Stimulated activated memory B cell treated with anti-CD40 and anti-IgM and Interleukin-4, amounts not matched to agents 10 μg/mL and 1 μg/mL and 100 μg/mL, for 72 hours (primary cell): ENCODE data around the gene MAP3K20.
A peak's percentile ranks its signal among the peaks of the same experiment; 100 is the strongest.
"Not testable (repeated sequence)": the region's sequence is repeated elsewhere in the genome, so short reads cannot be mapped to it uniquely, and the experiment has no call there.

ENCODE experiments used
- ATAC-seq: fragments of 150-1000 bp; cut with Tn5 transposase; 2 replicates; pipeline ENCODE4 v1.10.0; 2021
- H3K27ac Mint-ChIP-seq: one replicate; pipeline ENCODE4 v1.8.0; 2022; ENCODE audit warnings: mild to moderate bottlenecking, mixed read lengths
- H3K27me3 Mint-ChIP-seq: one replicate; pipeline ENCODE4 v1.8.0; 2022; ENCODE audit warnings: mixed read lengths
- H3K36me3 Mint-ChIP-seq: one replicate; pipeline ENCODE4 v1.8.0; 2022; ENCODE audit warnings: mixed read lengths
- H3K4me1 Mint-ChIP-seq: one replicate; pipeline ENCODE4 v1.8.0; 2022; ENCODE audit warnings: mixed read lengths
- H3K4me3 Mint-ChIP-seq: one replicate; pipeline ENCODE4 v1.8.0; 2022; ENCODE audit warnings: mild to moderate bottlenecking, moderate library complexity, mixed read lengths
- H3K9me3 Mint-ChIP-seq: one replicate; pipeline ENCODE4 v1.8.0; 2022; ENCODE audit warnings: mixed read lengths

MAP3K20 gene

DNA sequence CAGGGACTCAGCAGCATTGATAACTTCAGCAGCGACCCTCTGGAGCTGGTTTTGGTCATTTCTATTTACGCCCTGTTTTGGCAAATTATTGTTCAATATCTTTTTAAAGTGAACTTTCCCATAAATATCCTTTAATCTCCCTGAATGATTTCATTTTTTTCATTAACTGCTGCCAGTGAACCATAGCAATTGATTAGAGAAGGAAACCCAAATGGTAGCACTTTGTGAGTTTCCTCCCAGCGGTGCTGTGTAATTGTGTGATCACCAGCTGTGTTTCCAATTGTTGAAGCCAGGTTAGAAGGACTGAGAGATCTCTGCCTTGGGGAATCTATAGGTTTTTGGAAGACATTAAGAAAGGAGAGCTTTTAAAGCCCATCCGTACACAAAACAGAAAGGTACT, 16.3 kb downstream of the MAP3K20 start:
- no peak overlapping the region for H3K4me3 Mint-ChIP-seq
- H3K27me3 Mint-ChIP-seq, result no peaks in the 10 kb centered on the region
- no peaks in the 10 kb centered on the region for H3K4me1 Mint-ChIP-seq
- H3K9me3 Mint-ChIP-seq, result no peaks in the 10 kb centered on the region
- ATAC-seq, result no peak
- no peak overlapping the region for H3K27ac Mint-ChIP-seq
- H3K36me3 Mint-ChIP-seq, result peaks cover 27% of the 10 kb centered on the region

DNA sequence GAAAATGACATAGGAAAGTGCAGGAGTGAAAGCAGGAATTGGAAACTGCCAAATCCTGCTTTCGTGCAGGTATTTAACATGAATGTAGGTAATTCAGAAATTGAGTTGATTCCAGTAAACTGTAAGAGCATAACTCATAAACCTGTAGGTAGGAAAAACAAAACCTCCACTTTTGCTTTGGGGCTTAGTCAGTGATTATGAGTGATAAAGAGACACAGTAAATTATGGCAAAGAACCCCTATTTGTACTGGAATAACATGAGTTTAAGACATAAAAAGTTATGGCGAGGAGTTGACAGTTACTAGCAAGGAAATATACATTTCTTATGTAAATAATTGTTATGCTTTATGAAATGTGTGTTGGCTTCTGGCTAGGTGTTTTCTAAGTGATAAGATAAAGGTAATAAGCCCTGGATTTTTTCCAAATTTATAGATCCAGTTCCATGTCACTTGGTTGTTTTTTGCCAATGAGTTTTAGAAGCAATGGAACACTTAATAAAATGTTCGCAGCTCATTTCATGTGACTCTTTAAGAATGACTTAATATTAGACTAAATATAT, 17.3 kb downstream of the MAP3K20 start:
- peaks cover 27% of the 10 kb centered on the region for H3K36me3 Mint-ChIP-seq
- H3K27ac Mint-ChIP-seq, result no peak overlapping the region
- H3K27me3 Mint-ChIP-seq, result no peaks in the 10 kb centered on the region
- ATAC-seq, result no peak
- no peaks in the 10 kb centered on the region for H3K4me1 Mint-ChIP-seq
- no peak overlapping the region for H3K4me3 Mint-ChIP-seq
- no peaks in the 10 kb centered on the region for H3K9me3 Mint-ChIP-seq

DNA sequence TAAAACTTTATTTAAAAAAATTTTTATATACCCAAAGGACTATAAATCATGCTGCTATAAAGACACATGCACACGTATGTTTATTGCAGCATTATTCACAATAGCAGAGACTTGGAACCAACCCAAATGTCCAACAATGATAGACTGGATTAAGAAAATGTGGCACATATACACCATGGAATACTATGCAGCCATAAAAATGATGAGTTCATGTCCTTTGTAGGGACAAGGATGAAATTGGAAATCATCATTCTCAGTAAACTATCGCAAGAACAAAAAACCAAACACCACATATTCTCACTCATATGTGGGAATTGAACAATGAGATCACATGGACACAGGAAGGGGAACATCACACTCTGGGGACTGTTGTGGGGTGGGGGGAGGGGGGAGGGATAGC, 18.0 kb downstream of the MAP3K20 start:
- peaks cover 27% of the 10 kb centered on the region for H3K36me3 Mint-ChIP-seq
- not testable (repeated sequence) for H3K4me3 Mint-ChIP-seq, H3K27me3 Mint-ChIP-seq, H3K4me1 Mint-ChIP-seq, H3K9me3 Mint-ChIP-seq, ATAC-seq, H3K27ac Mint-ChIP-seq

DNA sequence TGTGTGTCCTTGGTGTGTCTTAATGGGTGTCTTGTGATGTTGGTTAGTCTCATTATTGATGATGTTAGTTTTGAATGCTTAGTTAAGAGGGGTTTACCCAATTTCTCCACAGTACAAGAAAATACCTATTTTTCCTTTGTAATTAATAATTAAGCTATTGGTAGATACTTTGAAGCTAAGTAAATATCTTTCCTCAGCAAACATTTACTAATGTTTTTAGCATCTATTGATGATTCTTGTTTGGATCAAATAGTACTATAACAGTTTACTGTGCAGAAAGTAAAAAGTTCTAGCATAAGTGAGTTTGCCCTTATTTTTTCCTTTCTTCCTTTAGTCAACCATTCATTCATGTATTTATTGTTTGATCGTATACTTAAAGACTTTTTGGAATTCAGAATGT, 19.1 kb downstream of the MAP3K20 start:
- no peaks in the 10 kb centered on the region for H3K27me3 Mint-ChIP-seq
- H3K36me3 Mint-ChIP-seq, result peaks cover 33% of the 10 kb centered on the region
- ATAC-seq, result no peak
- H3K4me1 Mint-ChIP-seq, result peaks cover 6% of the 10 kb centered on the region
- no peak overlapping the region for H3K27ac Mint-ChIP-seq
- no peak overlapping the region for H3K4me3 Mint-ChIP-seq
- H3K9me3 Mint-ChIP-seq, result no peaks in the 10 kb centered on the region

DNA sequence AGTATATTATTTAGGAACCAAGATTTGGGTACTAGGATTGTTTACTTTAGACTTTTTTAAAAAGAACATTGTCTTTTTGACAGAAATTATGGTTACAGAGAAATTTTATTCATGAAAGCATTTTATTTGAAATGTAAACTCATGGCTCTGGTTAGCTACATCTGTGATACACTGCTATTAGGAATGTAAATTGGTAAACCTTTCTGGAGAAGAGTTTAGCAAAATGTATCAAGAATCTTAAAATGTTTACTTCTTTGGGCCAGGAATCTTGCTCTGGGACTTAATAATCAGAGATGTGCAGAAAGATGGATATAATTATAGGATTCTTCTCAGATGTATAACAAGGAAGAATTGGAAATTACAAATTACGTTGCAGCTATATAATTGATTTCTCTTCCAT, 19.7 kb downstream of the MAP3K20 start:
- Mint-ChIP-seq H3K9me3 (no peaks in the 10 kb centered on the region), H3K4me1 (peaks cover 7% of the 10 kb centered on the region), H3K27ac (no peak overlapping the region), H3K36me3 (peaks cover 30% of the 10 kb centered on the region), H3K4me3 (no peak overlapping the region), H3K27me3 (no peaks in the 10 kb centered on the region)
- ATAC-seq, result no peak

DNA sequence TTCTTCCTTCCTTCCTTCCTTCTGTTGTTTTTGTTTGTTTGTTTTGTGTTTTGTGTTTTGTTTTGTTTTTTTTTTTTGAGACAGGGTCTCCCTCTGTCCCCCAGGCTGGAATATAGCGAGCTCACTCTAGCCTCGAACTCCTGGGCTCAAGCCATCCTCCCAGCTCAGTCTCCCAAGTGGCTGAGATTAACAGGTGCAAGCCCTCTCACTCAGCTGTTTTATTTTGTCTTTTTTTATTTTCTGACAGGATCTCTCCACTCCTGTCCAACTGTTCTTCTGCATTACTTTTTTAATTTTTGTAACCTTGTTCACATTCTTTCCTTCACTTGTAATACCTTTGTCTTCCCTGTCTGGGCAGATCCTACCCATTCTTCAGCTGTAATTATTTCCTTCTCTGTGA, 23.6 kb downstream of the MAP3K20 start:
- H3K36me3 Mint-ChIP-seq, result peaks cover 15% of the 10 kb centered on the region
- H3K4me3 Mint-ChIP-seq, result no peak overlapping the region
- ATAC-seq, result no peak
- no peaks in the 10 kb centered on the region for H3K9me3 Mint-ChIP-seq
- H3K4me1 Mint-ChIP-seq, result peaks cover 7% of the 10 kb centered on the region
- H3K27ac Mint-ChIP-seq, result no peak overlapping the region
- H3K27me3 Mint-ChIP-seq, result no peaks in the 10 kb centered on the region

DNA sequence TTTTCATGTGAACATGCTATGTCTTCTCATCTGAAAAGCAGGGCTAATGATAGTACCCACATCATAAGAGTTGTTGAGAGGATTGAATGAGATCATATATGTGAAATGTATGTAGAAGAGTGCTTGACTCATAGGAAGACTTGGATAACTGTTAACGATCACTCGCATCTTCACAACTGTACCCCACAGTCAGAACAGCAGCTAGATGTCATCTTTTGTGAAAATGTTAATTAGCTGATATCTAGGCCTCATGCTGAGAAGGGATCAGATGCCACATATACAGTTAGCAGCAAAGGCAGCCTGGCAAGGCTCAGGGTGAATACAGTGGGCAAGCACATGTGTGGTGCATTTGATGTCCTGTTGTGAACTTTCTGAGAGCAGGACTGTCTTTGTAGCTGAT, 24.2 kb downstream of the MAP3K20 start:
- no peaks in the 10 kb centered on the region for H3K9me3 Mint-ChIP-seq
- H3K36me3 Mint-ChIP-seq, result peaks cover 15% of the 10 kb centered on the region
- H3K4me1 Mint-ChIP-seq, result peaks cover 7% of the 10 kb centered on the region
- H3K27me3 Mint-ChIP-seq, result no peaks in the 10 kb centered on the region
- ATAC-seq, result no peak
- no peak overlapping the region for H3K4me3 Mint-ChIP-seq
- no peak overlapping the region for H3K27ac Mint-ChIP-seq

DNA sequence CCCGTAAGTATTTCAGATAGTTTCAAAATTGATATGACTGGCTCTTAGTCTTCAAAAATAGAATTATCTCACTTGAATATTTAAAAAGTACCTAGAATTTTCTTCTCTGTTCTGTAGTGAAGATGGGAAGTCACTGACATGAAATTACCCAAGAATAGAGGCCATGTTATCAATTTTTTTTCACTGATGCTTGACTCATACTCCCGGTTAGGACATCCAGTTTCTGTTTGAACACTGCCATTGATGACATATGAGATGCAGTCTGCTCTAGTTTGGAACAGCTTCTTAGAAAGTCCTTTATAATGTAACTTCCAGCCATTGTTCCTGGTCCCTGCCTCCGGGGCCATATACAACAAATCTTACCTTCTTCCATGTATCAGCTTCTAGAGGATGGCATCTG, 26.0 kb downstream of the MAP3K20 start:
- peak; percentile 41 for ATAC-seq
- Mint-ChIP-seq H3K4me3 (no peak overlapping the region), H3K4me1 (peaks cover 7% of the 10 kb centered on the region), H3K9me3 (no peaks in the 10 kb centered on the region), H3K27ac (peak overlapping the region; percentile 17), H3K27me3 (no peaks in the 10 kb centered on the region), H3K36me3 (peaks cover 8% of the 10 kb centered on the region)

DNA sequence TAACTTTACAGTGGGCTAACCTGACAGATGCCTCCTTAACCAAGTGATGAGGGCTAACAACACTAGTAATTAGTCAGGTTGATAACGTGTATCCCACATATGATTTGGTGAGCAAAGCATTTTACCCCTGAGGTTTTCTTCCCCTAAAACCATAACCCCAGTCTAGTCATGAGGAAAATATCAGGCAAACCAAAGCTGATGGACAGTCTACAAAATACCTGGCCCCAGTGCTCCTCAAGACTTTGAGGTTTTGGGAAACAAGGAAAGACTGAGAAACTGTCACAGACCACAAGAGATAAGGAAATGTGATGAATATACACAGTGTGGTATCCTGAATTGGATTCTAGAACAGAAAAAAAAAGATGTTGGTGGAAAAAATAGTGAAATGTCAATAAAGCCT, 28.5 kb downstream of the MAP3K20 start:
- H3K27me3 Mint-ChIP-seq, result no peaks in the 10 kb centered on the region
- peaks cover 6% of the 10 kb centered on the region for H3K4me1 Mint-ChIP-seq
- H3K36me3 Mint-ChIP-seq, result peaks cover 6% of the 10 kb centered on the region
- H3K9me3 Mint-ChIP-seq, result no peaks in the 10 kb centered on the region
- no peak for ATAC-seq
- H3K4me3 Mint-ChIP-seq, result no peak overlapping the region
- no peak overlapping the region for H3K27ac Mint-ChIP-seq

DNA sequence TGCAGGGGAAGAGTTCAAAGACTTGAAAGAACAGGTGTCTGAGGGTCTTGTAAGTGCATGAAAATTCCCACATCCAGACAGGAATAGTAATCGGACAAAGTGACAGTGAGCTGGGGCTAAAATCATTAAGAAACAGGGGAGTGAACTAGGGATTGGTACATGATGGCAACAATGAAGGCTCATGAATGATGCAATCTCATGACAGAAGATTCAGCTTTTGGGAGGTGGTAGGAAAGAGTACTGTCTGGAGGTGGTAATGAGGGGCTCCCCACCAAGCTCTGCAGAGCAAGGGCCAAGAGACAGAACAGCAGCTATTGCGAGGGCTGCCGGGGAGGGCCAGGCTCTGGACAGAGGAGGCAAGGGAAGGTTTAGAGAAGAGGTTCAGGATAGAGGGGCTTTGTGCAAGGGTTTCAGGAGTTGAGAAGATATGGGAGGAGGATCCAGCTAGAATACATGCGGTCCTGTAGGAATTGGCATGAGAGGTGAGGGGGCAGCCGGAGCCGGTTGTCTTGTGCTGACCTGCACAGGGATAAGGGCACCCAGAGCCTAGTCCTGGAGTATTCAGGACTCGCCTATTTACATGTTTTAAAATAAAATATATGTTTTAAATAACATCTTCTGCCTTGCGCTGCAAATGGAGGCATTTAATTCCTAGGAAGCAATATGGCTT, 31.4 kb downstream of the MAP3K20 start:
- Mint-ChIP-seq H3K4me3 (no peak overlapping the region), H3K4me1 (peaks cover 2% of the 10 kb centered on the region), H3K9me3 (no peaks in the 10 kb centered on the region), H3K27ac (no peak overlapping the region), H3K36me3 (peaks cover 10% of the 10 kb centered on the region), H3K27me3 (no peaks in the 10 kb centered on the region)
- peak; percentile 8 for ATAC-seq

DNA sequence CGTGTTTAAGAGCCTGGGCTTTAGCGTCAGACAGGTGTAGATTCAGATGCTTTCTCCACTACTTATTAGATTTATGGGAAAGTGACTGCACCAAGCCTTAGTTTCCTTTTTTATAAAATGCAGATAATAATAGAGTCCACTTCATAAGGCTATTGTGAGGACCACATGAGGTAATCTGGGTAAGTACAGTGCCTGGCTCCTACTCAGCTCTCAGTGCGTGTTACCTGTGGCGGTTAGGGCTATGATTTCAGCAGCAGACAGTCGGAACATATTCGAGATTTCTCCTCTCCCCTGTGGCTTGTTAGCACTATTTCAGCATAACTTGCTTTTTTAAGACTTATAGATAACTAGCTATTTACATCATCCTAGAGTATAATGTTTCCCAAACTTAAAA, 32.0 kb downstream of the MAP3K20 start:
- Mint-ChIP-seq H3K4me1 (peaks cover 7% of the 10 kb centered on the region), H3K36me3 (peaks cover 10% of the 10 kb centered on the region), H3K9me3 (no peaks in the 10 kb centered on the region), H3K27ac (no peak overlapping the region), H3K27me3 (no peaks in the 10 kb centered on the region), H3K4me3 (no peak overlapping the region)
- no peak for ATAC-seq

DNA sequence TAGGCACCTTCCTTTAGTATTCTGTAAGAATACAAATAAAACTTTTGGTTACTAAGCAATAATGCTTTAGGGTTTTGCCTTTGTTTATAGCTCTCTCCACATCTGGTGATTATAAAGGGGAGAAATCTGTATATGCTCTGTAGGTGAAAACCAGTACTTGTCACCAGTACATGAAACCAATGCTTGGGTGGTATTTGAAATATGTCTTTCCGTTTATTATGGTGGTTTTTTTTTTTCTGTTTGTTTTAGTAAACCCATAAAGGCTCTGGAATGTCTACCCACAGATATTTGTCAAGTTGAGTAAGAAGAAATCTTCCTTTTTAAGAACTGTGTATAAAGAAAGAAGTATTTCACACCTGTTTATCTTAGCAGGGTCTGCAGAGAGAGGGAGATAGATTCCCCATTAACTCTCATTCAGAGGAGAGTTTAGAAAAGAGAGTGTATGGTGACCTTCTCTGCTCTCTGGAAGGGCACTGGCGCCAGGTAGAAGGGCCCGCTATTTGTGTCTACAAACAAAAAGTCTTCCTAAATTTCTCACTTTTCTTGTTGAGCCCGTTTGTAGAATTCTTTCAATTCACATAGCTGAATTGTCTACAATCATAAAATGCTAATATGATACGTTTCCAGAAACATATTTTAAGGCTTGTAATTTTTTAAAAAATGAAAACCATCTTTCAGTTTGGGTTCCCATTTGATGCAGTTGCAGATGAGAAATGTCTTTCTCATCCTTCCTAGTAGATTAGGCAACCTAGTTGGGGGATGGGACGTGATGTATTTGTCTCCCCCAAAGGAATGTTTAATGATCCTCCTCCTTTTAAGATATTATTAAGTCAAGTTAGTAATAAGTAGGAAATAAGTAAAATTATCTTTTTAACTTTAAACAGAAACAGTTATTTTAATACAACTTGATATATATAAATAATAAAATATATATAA, 33.9 kb downstream of the MAP3K20 start:
- Mint-ChIP-seq H3K4me1 (peaks cover 25% of the 10 kb centered on the region), H3K27me3 (no peaks in the 10 kb centered on the region), H3K36me3 (peaks cover 24% of the 10 kb centered on the region), H3K9me3 (peaks cover 3% of the 10 kb centered on the region), H3K4me3 (no peak overlapping the region), H3K27ac (no peak overlapping the region)
- no peak for ATAC-seq

DNA sequence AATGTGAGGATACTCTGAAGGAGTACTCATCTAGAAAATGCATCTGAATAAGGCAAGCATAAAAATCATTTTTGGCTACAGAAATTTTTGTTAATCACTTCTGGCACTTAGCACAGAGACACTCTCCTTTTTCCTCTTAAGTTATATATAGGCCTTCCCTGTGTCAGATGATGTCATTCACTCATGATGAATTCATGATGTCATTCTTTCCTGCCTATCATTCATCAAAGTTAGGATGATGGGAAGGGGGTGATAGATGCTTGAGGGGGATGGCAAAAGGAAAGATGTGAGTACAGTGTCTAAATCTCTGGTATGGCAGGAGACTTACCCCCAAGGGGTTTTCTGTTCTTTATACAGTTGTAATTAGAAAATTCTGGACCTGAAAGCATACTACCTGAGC, 42.0 kb downstream of the MAP3K20 start:
- Mint-ChIP-seq H3K27me3 (no peaks in the 10 kb centered on the region), H3K4me3 (no peak overlapping the region), H3K36me3 (peaks cover 22% of the 10 kb centered on the region), H3K27ac (no peak overlapping the region), H3K4me1 (peaks cover 33% of the 10 kb centered on the region), H3K9me3 (peaks cover 3% of the 10 kb centered on the region)
- no peak for ATAC-seq

DNA sequence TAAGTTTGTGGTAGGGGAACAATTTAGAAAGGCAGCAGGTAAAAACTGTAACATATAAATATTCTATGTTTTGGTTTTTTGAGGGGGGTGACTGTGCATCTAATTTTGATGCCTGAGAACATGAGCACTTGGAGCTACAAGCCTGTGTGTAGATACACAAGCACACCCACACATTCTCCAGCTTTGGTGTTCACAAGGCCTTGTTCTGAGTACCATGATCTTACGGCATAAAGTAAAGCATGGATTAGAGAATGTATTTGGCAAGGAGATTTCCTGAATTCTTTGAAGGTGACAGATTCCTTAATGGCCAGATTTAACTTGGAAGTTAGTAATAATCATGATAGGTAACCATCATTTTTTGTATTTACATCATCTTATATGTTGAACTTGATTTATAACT, 42.7 kb downstream of the MAP3K20 start:
- no peak for ATAC-seq
- Mint-ChIP-seq H3K4me1 (peaks cover 33% of the 10 kb centered on the region), H3K9me3 (peaks cover under 1% of the 10 kb centered on the region), H3K27me3 (no peaks in the 10 kb centered on the region), H3K4me3 (no peak overlapping the region), H3K27ac (no peak overlapping the region), H3K36me3 (peaks cover 17% of the 10 kb centered on the region)

DNA sequence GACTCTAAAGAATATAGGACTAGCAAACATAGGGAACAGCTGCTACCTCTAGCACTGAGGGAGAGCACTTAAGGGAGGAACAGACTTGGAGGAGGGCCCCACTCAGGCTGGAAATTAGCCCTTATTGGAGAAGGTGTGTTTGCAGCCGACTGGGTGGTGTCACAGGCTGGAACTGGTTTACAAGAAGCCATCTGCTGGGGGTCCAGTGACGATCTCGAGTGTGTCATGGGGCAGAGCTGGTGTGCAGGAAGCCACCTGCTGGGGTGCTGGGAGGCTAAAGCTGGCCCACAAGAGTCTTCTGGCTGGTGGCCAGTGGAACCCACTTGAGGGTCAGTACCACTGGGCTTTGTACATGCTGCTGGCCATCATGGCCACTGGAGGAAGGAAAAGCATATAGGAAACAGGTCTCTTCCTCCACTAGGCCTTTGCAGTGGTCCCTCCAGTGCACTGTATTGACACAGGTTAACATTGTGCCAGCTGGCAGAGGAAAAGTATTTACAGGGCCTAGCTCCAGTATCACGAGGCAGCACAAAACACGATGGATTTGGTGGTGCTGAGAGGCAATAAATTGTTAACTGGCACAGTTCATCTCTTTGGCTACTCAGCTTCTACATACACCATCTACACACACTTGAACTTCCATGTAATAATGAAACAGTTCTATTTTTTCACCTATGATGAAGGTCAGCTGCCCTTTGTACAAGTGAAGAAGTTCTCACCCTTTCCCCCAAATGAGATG, 43.6 kb downstream of the MAP3K20 start:
- H3K4me3 Mint-ChIP-seq, result peak overlapping the region; percentile 28
- peak overlapping the region; percentile 25 for H3K27ac Mint-ChIP-seq
- H3K27me3 Mint-ChIP-seq, result no peaks in the 10 kb centered on the region
- H3K36me3 Mint-ChIP-seq, result peaks cover 10% of the 10 kb centered on the region
- peak; percentile 70 for ATAC-seq
- peaks cover 24% of the 10 kb centered on the region for H3K4me1 Mint-ChIP-seq
- no peaks in the 10 kb centered on the region for H3K9me3 Mint-ChIP-seq
